HG03460 (cell line): ENCODE data around the gene RBM8A.

Experiments used
- ATAC-seq: cut with Tn5 transposase; IDR thresholded peaks from one replicate; pipeline ENCODE4 v1.9.1; 2021; ENCODE audit not compliant: unreplicated experiment

The RBM8A gene

DNA sequence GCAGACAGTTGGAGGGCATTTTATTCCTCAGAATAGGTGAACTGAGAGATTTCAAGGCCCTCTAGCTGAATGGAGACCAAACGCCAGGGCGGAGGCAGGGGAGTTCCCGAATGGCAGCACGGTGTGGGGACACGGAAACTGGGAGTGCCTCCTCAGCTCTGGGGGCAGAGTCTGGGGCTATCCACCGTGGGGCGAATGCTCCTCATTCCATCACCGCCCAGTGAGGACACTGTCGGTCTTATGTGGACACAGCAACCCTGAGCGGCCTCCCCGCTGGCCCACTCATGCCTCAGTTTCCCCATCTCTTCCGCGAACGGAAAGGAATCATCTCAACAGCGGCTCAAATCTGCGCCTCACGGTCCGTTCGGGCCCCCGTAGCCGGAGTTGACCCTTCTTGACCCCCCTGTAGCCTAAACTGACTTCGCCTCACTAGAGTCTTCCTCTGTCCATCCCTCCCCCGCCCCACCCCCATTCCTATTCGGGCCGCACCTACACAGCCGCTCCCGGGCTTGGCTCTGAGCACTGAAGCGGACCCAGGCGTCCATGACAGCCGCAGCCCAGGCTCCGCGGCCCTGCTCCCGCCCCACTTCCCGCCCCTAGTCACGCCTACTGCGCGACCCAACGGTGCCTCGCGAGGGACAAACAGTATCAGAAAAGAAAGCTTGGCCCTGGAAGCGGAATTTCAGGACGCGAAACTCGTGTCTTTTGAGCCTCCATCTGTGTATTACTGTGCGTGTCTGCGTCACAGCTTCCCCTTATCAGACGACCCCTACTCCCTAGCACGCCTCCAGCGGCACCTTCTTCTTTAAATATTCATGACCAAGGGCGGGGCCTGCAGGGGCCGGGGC, 8.9 kb downstream of the RBM8A start, which contains the start of gene PEX11B:
Gene PEX11B (minus strand): TSS at position 574 of the 848 bp plus-strand sequence. CDS start 29 bp downstream, at position 545.
- peak; percentile 76 for ATAC-seq

DNA sequence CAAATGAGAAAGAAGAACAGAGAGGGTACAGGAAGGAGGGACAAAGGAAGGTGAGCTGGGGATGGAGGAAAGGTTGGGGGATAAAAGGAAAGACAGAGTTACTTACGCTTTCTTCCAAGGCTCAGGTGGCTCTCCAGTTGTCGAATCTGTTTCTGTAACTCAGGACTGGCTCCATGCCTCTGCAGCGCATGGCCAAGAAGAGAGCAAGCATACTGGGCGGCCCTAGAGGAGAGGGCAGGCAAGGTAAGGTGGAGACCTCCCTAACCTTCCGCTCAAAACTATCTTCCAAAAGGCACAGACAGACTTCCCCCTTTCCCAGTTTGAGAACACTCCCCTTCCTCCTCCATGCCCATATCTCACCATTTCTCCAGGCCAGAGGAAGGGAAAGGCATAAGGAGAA, 9.7 kb downstream of the RBM8A start:
- no peak for ATAC-seq

DNA sequence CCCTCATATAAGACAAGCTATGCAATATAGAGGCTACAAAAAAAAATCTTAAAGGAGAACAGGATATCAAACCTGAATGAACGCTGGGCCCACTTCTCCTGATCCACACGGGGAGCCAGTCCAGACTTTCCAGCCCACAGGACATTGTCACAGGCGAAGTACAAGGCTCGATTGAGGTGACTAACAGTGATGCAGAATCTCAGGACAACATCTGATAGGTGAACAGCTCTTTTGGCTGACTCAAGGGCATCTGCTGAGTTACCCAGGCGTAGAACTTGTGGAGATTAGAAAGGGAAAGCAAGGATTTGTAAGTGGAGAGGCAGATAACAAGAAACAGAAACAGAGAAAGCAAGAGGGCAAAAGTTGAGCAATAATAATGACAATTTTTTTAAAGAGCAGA, 10.5 kb downstream of the RBM8A start:
- no peak for ATAC-seq

DNA sequence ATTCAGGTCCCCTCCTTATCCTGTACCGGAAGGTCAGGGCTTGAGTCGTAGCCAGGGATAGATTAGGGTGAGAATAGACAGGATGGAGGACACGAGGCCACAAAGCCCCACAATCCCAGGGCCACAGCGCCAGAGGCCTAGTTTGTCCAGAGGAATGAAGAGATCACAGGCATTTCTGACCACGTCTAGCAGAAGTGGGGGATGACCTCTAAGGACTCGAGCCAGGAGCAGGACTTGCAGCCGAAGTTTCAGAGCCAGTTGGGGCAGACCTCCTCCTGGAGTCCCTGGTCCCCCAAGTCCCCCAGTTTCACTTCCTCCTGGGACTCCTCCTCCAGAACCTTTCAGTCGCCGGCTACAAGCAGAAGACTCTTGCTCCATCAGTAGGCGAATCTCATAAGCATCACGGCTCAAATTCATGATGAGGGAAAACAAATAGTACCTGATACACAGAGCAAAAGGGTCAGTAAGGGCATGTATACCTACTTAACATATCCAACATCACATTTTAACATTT, 15.1 kb downstream of the RBM8A start:
- no peak for ATAC-seq

DNA sequence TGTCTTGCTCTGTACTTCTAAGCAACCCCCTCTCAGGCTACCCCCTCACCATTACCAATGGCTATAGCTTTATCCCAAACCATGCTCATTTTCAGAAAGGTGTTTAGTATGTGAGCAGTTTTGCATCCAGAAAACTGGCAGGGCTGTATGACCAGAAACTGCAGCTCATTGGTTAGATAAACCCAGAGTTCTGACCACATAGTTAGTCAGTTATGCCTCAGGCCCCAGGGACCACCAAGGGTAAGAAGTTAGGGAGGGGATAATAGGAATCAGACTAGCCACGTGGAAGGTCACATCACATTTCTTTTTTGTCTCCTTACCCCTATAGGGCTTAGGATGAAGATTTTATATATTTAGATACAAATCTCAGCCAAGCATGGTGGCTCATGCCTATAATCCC, 18.6 kb downstream of the RBM8A start:
- no peak for ATAC-seq

DNA sequence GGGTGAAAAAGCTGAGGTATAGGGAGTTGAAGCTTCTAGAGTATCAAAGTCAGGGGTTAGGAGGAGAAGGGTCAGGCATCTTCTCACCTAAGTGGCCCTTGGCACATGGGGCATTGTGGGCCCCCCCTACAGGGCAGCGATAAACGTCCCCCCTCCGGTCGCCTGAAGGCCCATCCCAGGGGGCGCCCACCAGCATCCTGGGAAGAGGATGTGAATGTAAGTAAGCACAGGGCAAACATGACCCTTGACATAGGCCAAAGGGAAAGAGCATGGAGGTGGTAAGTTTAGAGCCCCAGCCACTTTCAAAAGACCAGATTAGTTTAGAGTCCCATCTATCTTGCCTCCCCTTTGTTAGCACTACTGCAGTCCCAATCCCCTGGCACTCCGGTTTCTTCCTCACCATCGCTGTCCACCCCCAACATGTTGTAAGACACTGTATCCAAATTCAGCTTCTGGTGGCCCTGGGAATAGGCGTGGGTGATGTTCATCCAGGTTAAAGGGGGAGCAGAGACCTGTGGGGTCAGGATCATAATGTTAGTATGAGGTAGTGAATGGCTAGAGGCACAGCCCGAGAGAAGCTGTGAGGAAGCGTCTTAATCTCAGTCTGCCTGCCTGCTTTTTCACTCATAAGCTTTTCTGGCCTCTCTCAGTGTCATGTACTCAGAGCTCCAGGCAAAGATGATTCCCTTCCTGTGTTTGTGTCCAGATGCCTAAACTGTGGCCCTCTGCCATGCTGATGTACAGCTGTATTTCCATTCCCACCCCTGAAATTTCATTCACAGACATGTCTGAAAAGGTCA, 20.1 kb downstream of the RBM8A start:
- ATAC-seq, result no peak

DNA sequence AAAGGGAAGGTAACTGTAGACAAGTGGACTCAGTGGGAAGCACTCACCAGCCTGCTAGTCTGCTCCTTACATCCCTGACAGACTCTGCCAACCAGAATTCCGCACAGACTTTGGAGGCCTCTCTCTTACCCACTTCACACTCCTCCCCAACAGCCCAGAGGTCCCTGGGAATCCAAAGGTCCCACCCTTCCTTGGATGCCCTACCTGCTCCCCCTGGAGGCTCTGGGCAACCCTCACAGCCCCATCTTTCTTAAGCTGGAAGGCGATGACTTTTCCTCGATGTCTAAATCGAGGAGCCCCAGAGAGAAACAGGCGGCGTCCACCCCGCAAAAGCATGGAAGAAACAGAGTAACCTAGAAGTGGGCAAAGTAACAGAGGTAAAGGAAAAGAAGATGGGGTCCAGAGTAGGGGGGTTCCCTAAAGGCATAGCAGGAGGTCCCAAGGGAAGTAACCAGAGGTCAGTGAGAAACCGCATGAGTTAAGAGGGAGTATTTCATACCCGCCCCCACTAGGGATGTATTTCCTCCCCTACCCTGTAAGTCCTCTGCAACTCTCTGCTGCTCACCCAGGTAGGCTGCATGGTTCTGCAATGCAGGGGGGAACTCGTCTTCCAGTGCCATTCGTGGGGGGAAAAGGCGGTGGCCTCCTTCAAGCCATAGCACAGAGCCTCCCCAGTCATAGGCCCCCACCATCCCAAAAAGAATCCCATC, 25.8 kb downstream of the RBM8A start:
- no peak for ATAC-seq

DNA sequence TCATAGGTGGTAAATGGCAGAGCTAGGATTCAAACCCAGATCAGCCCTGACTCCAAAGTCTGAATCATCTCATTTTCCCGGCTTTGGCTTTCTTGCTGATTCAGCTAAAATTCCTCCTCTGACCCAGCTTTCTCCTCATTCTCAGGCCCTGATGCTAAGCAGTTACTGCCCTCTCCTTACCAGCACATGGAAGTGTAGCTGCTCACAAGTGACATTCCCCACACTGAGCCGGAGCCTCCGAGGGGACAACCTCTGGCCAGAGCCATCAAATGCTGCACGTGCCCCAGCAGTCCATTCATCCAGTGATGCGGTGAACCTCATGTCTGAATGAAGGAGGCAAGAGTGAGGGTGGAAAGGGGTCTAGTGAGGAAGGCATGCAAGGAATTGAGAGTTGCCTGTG, 28.5 kb downstream of the RBM8A start:
- ATAC-seq, result no peak

DNA sequence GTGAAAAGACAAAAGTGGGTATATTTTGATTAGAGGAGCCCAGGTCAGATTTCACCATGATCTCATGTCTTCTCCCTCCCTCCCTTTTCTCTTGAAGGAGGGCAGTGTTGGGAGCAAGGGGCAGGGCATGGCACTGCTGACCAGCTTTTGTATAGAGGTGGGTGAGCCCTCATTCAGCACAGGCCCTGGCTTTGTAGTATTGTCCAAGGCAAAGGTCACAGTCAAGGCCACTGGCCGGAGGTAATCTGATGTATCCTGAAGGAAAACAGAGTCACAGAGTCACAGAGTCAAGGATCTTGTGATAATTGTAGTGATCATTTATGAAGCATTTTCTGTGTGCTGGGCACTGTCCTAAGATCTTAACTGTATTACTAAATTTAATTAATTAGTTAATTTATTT, 29.3 kb downstream of the RBM8A start:
- ATAC-seq, result no peak

DNA sequence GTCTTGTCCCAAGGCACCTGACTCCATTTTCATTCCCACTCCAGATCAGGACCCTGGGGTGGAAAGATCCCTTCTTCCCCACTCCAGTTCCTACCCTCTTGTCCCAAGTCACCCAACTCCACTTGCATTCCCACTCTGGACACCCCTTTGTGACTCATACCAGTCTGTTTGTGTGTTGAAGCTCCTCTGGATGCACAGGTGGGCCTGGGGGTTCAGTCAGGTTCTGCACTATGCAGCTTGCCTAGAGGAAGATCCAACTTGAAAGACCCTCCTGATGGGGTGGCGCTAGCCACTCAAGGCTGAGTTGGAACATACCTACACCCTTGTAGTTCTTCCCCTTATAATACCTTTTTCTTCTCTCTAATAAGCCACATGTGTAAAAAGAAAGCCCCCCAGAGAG, 31.8 kb downstream of the RBM8A start:
- no peak for ATAC-seq

DNA sequence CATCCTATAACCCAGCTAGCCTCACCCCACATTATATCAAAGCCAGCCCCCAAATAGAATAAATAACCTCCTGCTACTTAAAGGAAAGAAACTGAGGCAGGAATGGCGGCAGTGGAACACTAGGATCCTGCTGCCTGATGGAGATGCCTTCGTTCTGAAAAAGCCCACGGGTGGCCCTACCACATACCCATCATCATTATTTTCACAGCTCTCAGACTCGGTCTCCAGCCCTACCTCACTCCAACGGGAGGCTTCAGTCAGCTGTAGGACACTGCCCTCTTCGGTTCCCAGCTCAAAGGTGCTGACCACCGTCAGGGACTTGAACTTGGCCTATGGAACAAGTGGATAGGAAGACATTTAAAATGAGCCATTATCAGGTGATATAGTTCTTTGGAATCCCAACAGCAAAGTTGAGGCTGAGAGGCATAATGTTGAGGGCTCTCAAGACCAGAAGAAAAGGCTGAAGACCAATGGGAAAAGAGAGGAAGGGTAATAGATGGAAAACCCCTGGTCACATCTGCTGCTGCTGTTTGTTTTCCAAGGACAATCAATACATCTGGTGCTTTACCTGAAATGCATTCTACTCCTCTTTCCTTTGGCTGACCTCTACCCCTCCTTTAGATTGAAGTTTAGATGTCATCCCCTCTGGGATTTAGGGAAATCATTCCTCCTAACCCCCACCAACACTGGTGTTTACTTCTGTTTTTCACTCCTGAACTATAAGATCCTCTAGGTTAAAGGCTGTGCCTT, 33.8 kb downstream of the RBM8A start:
- ATAC-seq, result no peak

DNA sequence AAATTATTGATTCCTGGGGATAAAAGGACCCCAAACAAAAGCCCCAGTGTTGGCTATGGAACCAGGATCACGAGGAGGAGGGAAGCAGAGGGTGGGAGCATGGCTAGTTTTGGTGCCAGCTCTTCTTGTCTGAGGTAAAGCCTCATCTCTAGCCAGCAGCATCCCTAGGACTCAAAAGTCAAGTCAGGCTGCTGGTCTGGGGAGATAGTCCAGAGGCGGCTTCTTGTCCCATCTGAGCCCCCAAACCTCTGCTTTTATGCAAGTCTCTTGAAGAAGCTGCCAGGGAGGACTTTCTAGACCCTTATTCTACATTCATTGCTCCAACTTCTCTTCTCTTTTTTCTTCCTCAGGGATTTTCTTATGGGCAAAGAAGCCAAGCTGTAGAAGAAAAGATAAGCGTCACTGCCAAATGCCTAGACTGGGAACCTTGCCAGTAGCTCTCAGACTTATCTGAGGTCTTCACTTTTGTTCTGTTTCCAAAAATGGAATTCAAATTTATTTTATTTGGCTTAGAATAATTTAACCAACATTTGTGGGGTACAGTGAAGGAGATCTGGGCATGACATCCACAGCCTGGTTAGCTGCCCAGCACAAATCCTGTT, 34.7 kb downstream of the RBM8A start:
- no peak for ATAC-seq

DNA sequence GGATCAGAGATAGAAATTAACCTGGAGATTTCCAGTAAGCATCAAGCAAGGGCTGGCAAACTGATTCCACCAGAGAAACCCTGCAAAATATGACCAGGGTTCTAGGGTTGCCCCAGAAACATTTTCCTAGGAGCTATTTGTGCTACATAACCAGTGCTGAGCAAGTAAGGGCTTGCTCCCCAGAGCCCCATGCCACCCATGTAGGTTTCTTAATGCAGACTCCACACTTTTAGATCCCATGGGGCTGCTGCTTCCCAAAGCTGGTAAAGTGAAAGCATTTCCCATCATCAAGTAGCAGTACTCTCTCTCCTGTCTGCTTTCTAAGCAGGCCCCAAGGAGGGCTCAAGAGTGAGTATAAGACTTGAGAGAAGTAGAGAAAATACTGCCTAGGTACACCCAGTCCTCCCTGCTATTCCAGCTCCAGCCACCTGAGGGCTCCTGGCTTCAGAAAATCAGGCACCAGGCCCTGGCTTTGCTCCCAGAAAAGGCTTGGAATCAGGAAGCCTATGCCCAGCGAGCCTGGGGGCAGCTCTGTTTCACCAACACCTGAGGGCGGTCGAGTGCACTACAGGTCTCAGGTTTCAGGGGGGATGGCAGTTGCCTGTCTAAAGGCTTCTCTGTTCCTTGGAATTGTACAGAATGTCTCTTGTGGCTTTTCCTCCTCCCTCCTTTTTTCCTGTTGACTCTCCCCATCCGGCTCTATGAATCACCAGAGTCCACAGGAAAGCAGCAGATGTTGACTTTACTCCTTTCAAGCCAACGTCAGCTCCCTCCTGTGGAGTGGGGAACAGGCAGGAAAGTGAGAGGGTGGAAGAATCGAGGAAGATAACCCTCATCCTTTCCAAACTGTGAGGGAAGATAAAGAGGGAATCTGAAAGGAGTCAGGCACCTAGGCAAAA, 35.4 kb downstream of the RBM8A start:
- no peak for ATAC-seq

DNA sequence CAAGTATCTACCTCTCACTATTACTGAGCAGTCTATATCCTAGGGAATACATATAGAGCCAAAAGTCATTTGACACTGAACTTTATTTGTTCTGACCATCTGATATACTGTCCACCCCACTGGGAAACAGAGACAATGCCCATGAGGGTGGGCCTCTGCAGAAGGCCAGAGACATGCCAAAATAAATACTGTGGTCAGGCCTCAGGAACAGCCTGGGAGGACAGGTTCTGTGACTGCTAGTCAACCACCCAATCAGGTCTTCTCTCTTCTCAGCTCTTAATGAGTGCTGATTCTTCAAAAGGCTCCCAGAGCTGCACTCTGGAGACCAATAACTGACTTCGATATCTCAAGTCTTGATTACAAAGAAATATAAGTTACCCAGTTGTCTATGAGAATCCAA, 36.1 kb downstream of the RBM8A start:
- ATAC-seq, result no peak

DNA sequence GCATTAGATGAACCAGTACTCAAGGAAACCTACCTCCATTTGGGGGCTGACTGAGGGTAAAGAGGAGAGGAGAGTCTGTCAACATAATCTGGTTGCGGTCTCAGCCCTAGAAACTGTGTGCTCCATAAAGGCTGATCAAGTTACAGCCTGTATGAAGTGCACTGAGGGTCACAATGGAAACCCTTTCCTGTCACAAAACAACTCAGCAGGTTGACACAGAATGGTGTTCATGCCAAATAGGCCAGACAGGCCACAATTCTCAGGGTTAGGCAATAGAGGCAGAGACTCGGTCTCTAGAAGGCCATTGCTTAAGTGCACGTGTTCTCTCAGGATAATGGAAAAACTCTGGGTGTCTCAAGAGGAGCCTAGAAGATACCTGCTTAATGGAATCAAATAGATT, 37.6 kb downstream of the RBM8A start:
- ATAC-seq, result no peak

DNA sequence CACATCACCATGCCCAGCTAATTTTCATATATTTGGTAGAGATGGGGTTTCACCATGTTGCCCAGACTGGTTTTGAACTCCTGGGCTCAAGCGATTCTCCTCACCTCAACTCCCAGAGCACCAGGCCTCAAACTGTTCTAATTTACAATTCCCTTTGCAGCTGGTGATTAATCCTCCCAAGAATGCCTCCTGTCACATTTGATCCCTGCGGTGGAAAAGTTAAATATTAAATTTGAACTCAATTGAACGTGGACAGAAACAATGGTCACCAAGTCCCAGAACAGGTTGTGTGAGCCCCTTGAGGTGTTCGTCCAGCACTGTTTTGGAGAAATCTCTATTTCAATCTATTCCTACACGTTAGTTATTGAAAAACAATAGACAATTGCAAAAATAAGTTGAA, 39.7 kb downstream of the RBM8A start:
- no peak for ATAC-seq

DNA sequence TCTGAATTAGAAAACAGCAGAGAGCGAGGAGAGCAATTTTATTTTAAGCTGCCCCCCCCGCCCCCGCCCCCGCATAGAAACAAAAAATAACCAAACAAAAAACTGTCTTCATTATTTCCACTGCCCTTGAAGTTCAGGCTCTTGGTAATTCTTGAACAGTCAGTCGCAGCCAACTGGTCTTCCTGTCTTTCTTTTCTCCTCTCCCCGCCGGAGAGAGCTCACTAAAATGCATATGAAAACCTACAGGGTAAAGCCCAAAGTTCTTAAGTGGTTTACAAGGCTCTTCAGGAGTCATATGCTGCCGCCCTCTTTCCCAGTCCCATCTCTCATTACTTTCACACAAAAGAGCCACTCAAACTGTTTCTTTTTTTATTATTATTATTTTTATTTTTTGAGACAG, 40.5 kb downstream of the RBM8A start:
- ATAC-seq, result no peak

DNA sequence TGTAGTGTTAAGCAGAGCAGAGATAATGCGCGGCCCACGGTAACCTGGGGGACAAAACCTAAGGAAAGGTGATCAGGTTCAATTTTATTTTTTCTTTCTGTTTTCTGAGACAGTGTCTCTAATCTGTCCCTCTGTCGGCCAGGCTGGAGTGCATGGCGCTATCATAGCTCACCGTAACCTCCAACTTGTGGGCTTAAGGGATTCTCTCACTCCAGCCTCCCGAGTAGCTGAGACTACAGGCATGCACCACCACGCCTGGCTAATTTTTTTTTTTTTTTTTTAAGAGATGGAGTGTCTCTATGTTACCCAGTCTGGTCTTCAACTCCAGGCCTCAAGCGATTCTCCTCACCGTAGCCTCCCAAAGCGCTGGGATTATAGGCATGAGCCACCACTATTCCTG, 40.9 kb downstream of the RBM8A start:
- ATAC-seq, result no peak

DNA sequence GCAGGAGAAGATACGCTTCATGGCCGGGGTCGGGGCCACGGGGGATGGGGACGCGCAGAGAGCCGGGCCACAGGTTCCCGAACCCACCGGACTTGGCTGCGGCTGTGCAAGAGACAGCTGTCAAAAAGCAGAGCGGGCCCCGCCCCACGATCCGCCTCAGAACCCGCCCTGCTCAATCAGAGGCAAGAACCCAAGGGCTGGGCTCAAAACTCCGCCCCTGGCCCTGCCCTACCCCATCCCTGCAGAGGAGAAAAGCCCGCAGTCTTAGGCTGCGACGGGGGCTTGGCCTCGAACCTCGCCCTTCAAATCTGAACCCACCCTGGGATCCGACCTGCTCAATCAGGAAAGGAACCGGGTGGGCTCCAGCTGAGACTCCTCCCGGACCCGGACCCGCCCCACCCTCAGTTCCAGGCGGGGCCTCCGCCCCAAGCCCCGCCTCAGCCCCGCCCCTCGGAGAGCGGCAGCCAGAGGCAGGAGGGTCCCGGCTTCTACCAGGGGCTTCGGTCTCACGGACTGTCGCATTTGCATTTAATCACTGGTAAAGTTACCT, 41.5 kb downstream of the RBM8A start, which contains the start of gene ANKRD35:
Gene ANKRD35 (minus strand): TSS at position 129 of the 550 bp plus-strand sequence. CDS start 108 bp downstream, at position 21.
- peak; percentile 100 for ATAC-seq
